HEK293 (cell line): ENCODE measurements around the gene BBLN.

ENCODE experiments used
- CTCF ChIA-PET: fragments of 350-600 bp; formaldehyde crosslinking; extraction: SDS; loops from one replicate; lab custom pipeline; 2021; ENCODE audit warnings: antibody characterized with exemption; lab: Yijun Ruan, JAX
- POLR2A ChIA-PET: fragments of 300-600 bp; formaldehyde crosslinking; extraction: SDS; loops from one replicate; lab custom pipeline; 2020; ENCODE audit warnings: antibody characterized with exemption, inconsistent platforms; lab: Yijun Ruan, JAX
- H3K27ac ChIP-seq: fragments of 200-500 bp; sonication (Bioruptor generic); 2 replicates; pipeline ENCODE4 v1.5.1; 2014; ENCODE audit warnings: low read depth, low read length, control low read depth, inconsistent platforms; ENCODE audit errors: extremely low read depth
- H3K36me3 ChIP-seq, 2 experiments: fragments of 200-500 bp in 1 of 2; sonication (Bioruptor generic) in 1 of 2; 1 replicate in 1 of 2; 2 replicates in 1 of 2; pipeline ENCODE4 v1.5.1; 2014 to 2017; ENCODE audit warnings: inconsistent platforms in 2 of 2, low read length in 2 of 2; ENCODE audit not compliant: control insufficient read depth in 2 of 2, insufficient read depth in 1 of 2
- H3K4me1 ChIP-seq: fragments of 200-500 bp; sonication (Bioruptor generic); 2 replicates; pipeline ENCODE4 v1.5.1; 2014; ENCODE audit warnings: mild to moderate bottlenecking, low read length, inconsistent platforms; ENCODE audit not compliant: control insufficient read depth, insufficient read depth
- H3K4me3 ChIP-seq: 2 replicates; pipeline ENCODE4 v1.5.1; 2011; ENCODE audit warnings: low read depth, mild to moderate bottlenecking, control low read depth, low read length, moderate library complexity
- H3K9me3 ChIP-seq: fragments of 200-500 bp; sonication (Bioruptor generic); 2 replicates; pipeline ENCODE4 v1.5.1; 2014; ENCODE audit warnings: low read depth, low read length, inconsistent platforms; ENCODE audit not compliant: control insufficient read depth, insufficient read depth
- EGR2 ChIP-seq: fragments of 450-650 bp; formaldehyde crosslinking; IDR thresholded peaks from 2 replicates; pipeline ENCODE4 v1.5.1; 2016; ENCODE audit warnings: low read depth, missing biosample characterization, missing genetic modification characterization
- GLI4 ChIP-seq: fragments of 450-650 bp; formaldehyde crosslinking; IDR thresholded peaks from 2 replicates; pipeline ENCODE4 v1.5.1; 2016; ENCODE audit warnings: missing biosample characterization, missing genetic modification characterization
- GLIS1 ChIP-seq: fragments of 450-650 bp; formaldehyde crosslinking; IDR thresholded peaks from 2 replicates; pipeline ENCODE4 v1.5.1; 2016; ENCODE audit warnings: missing biosample characterization, missing genetic modification characterization
- GLIS2 ChIP-seq: fragments of 450-650 bp; formaldehyde crosslinking; IDR thresholded peaks from 2 replicates; pipeline ENCODE4 v1.5.1; 2016; ENCODE audit warnings: missing biosample characterization, missing genetic modification characterization
- HOXA7 ChIP-seq: sonication (generic); formaldehyde crosslinking; IDR thresholded peaks from 2 replicates; pipeline ENCODE4 v1.8.1; 2022; ENCODE audit warnings: missing genetic modification reagents, borderline replicate concordance
- PATZ1 ChIP-seq: fragments of 450-650 bp; formaldehyde crosslinking; IDR thresholded peaks from 2 replicates; pipeline ENCODE4 v1.5.1; 2016; ENCODE audit warnings: missing biosample characterization, missing genetic modification characterization
- SCRT2 ChIP-seq: fragments of 450-650 bp; formaldehyde crosslinking; IDR thresholded peaks from 2 replicates; pipeline ENCODE4 v1.5.1; 2016; ENCODE audit warnings: missing biosample characterization, missing genetic modification characterization
- YY1 ChIP-seq: fragments of 450-650 bp; formaldehyde crosslinking; IDR thresholded peaks from 2 replicates; pipeline ENCODE4 v1.5.1; 2018; ENCODE audit warnings: missing biosample characterization, missing genetic modification characterization
- ZBTB48 ChIP-seq: fragments of 450-650 bp; formaldehyde crosslinking; IDR thresholded peaks from 2 replicates; pipeline ENCODE4 v1.5.1; 2016; ENCODE audit warnings: missing biosample characterization, missing genetic modification characterization
- ZFHX2 ChIP-seq: fragments of 450-650 bp; formaldehyde crosslinking; conservative IDR thresholded peaks from 2 replicates; pipeline ENCODE4 v1.5.1; 2016; ENCODE audit warnings: missing biosample characterization, missing genetic modification characterization
- ZNF2 ChIP-seq: fragments of 450-650 bp; formaldehyde crosslinking; IDR thresholded peaks from 2 replicates; pipeline ENCODE4 v1.5.1; 2016; ENCODE audit warnings: missing biosample characterization, missing genetic modification characterization
- ZNF311 ChIP-seq: fragments of 450-650 bp; formaldehyde crosslinking; IDR thresholded peaks from 2 replicates; pipeline ENCODE4 v1.5.1; 2017; ENCODE audit warnings: missing biosample characterization, missing genetic modification characterization, borderline replicate concordance
- ZNF426 ChIP-seq: fragments of 450-650 bp; formaldehyde crosslinking; IDR thresholded peaks from 2 replicates; pipeline ENCODE4 v1.5.1; 2017; ENCODE audit warnings: missing biosample characterization, missing genetic modification characterization, mild to moderate bottlenecking, inconsistent platforms, moderate library complexity
- ZNF449 ChIP-seq: fragments of 450-650 bp; formaldehyde crosslinking; IDR thresholded peaks from 2 replicates; pipeline ENCODE4 v1.5.1; 2017; ENCODE audit warnings: missing biosample characterization, mild to moderate bottlenecking, missing genetic modification characterization, moderate library complexity
- ZNF518A ChIP-seq: fragments of 450-650 bp; formaldehyde crosslinking; conservative IDR thresholded peaks from 2 replicates; pipeline ENCODE4 v1.5.1; 2016; ENCODE audit warnings: low read depth, missing biosample characterization, missing genetic modification characterization
- ZNF580 ChIP-seq: fragments of 450-650 bp; formaldehyde crosslinking; IDR thresholded peaks from 2 replicates; pipeline ENCODE4 v1.5.1; 2016; ENCODE audit warnings: missing biosample characterization, missing genetic modification characterization
- ZNF623 ChIP-seq: fragments of 450-650 bp; formaldehyde crosslinking; IDR thresholded peaks from 2 replicates; pipeline ENCODE4 v1.5.1; 2016; ENCODE audit warnings: missing biosample characterization, missing genetic modification characterization
- ZNF629 ChIP-seq: fragments of 450-650 bp; formaldehyde crosslinking; IDR thresholded peaks from 2 replicates; pipeline ENCODE4 v1.5.1; 2017; ENCODE audit warnings: missing biosample characterization, missing genetic modification characterization
- ZNF664 ChIP-seq: fragments of 450-650 bp; formaldehyde crosslinking; IDR thresholded peaks from 2 replicates; pipeline ENCODE4 v1.5.1; 2016; ENCODE audit warnings: missing biosample characterization, missing genetic modification characterization
- ZNF692 ChIP-seq: fragments of 450-650 bp; formaldehyde crosslinking; IDR thresholded peaks from 2 replicates; pipeline ENCODE4 v1.5.1; 2016; ENCODE audit warnings: missing biosample characterization, missing genetic modification characterization
- ZNF747 ChIP-seq: fragments of 450-650 bp; formaldehyde crosslinking; IDR thresholded peaks from 2 replicates; pipeline ENCODE4 v1.5.1; 2016; ENCODE audit warnings: missing biosample characterization, missing genetic modification characterization
- ZSCAN30 ChIP-seq: fragments of 450-650 bp; IDR thresholded peaks from 2 replicates; pipeline ENCODE4 v1.5.1; 2018; ENCODE audit warnings: missing biosample characterization, mild to moderate bottlenecking, missing genetic modification characterization, moderate library complexity
- ZXDB ChIP-seq: fragments of 450-650 bp; formaldehyde crosslinking; IDR thresholded peaks from 2 replicates; pipeline ENCODE4 v1.5.1; 2016; ENCODE audit warnings: missing biosample characterization, missing genetic modification characterization

Gene BBLN

GRCh38 chr9:128125580-128126354 is 34.3 kb upstream of the BBLN start (continued):
- TF ChIP-seq ZNF518A (no peak), GLIS2 (tag by site-specific recombination) (peak; percentile 48; the same call in 1 of the 2 replicates), PATZ1 (tag by site-specific recombination) (0 out of 2 replicates have a peak, but pooled peaks have one; percentile 29), ZNF426 (no peak), ZBTB48 (0 out of 2 replicates have a peak, but pooled peaks have one; percentile 10), YY1 (tag by site-specific recombination) (no peak), GLIS1 (peak; percentile 95), ZNF747 (tag by site-specific recombination) (no peak), EGR2 (tag by site-specific recombination) (peak; percentile 30; the same call in 1 of the 2 replicates), ZNF580 (tag by site-specific recombination) (no peak), ZNF2 (tag by site-specific recombination) (no peak)

- POLR2A ChIA-PET: interaction anchor here (1.6 to 1.9 kb wide), 3 partner anchors 10 to 148 kb away, joined by 4 to 13 read pairs (median 7); partner anchors contain the start of genes GOLGA2, NAIF1 and SWI5
- Histone ChIP-seq H3K4me3 (peak within 1 kb of the TSS; percentile 83), H3K9me3 (no peaks in the 10 kb centered on the region), H3K36me3 (peaks cover 0 to 32% of the 10 kb centered on the region in 2 experiments; a peak in 2 of 3 replicates), H3K4me1 (no peaks in the 10 kb centered on the region), H3K27ac (peak within 1 kb of the TSS; percentile 85)
- CTCF ChIA-PET: interaction anchor here (0.7 kb wide), 1 partner anchor 91 kb away, joined by 3 read pairs; no protein-coding TSS in a partner anchor
- peak; percentile 58; the same call in 1 of the 2 replicates for TF ChIP-seq ZNF449 (tag by site-specific recombination)
- peak; percentile 64; the same call in 1 of the 2 replicates for TF ChIP-seq ZNF2 (tag by site-specific recombination)
- no peak for TF ChIP-seq ZNF311
- no peak for TF ChIP-seq ZNF664 (tag by site-specific recombination)
- TF ChIP-seq ZFHX2: peak; percentile 93
- peak; percentile 47; the same call in 1 of the 2 replicates for TF ChIP-seq ZSCAN30 (tag by site-specific recombination)
- no peak for TF ChIP-seq SCRT2 (tag by site-specific recombination)
- TF ChIP-seq ZXDB: peak; percentile 32; the same call in 1 of the 2 replicates
- TF ChIP-seq HOXA7 (CRISPR knock-in tag): no peak
- TF ChIP-seq ZNF623 (tag by site-specific recombination): no peak
- 0 out of 2 replicates have a peak, but pooled peaks have one; percentile 42 for TF ChIP-seq ZNF692 (tag by site-specific recombination)
- TF ChIP-seq ZNF629 (tag by site-specific recombination): 0 out of 2 replicates have a peak, but pooled peaks have one; percentile 44
- TF ChIP-seq GLI4: no peak
Observed at GRCh38 chr9:128127568-128127989, 32.5 kb upstream of the BBLN start, which contains the start of gene PTGES2. PTGES2 (minus strand) TSS chr9:128127729; CDS start chr9:128127717, 12 bp downstream.
